SK-N-SH (cell line): ENCODE data around the gene M6PR. TPM values are rescaled to one million over a fixed set of nuclear protein-coding genes. Genes with fewer than 3 reads are reported as not detected.

Source experiments
- CTCF ChIA-PET: fragments of 300-600, 350-600 bp; formaldehyde crosslinking; extraction: SDS; loops from one replicate; lab custom pipeline; 2021; lab: Yijun Ruan, JAX
- POLR2A ChIA-PET: fragments of 350-600 bp; sonication (Branson Sonifier 250); formaldehyde crosslinking; extraction: SDS; loops from one replicate; lab custom pipeline; 2020; ENCODE audit warnings: antibody characterized with exemption, inconsistent platforms; lab: Yijun Ruan, JAX
- DNase-seq: peaks from one replicate; pipeline ENCODE4 v3.0.0; 2012
- H2AFZ ChIP-seq: fragments of 200-600 bp; sonication (generic); 2 replicates; pipeline ENCODE4 v1.8.1; 2016; ENCODE audit warnings: antibody characterized with exemption, mild to moderate bottlenecking, low read depth
- H3F3A ChIP-seq: fragments of 200-600 bp; sonication (generic); replicated peaks from 2 replicates; pipeline ENCODE3; 2016; ENCODE audit warnings: antibody characterized with exemption, mild to moderate bottlenecking; ENCODE audit not compliant: insufficient read depth
- H3K27ac ChIP-seq, 2 experiments: fragments of 200-500 bp in 1 of 2; fragments of 200-600 bp in 1 of 2; sonication (Bioruptor generic) in 1 of 2; sonication (generic), shearing (Covaris generic) in 1 of 2; 2 replicates each; pipeline versions ENCODE4 v1.5.1 to v1.6.1; 2014 to 2016; ENCODE audit warnings: low read depth in 2 of 2, inconsistent platforms in 1 of 2, low read length in 1 of 2, mild to moderate bottlenecking in 1 of 2, mixed read lengths in 1 of 2
- H3K27me3 ChIP-seq: fragments of 200-600 bp; sonication (generic), shearing (Covaris generic); 2 replicates; pipeline ENCODE4 v1.6.1; 2016; ENCODE audit warnings: mixed run types; ENCODE audit not compliant: insufficient read depth
- H3K36me3 ChIP-seq, 2 experiments: fragments of 200-500 bp in 1 of 2; fragments of 200-600 bp in 1 of 2; sonication (Bioruptor generic) in 1 of 2; sonication (generic) in 1 of 2; replicated peaks in 1 of 2; 2 replicates each; pipeline versions ENCODE3 to v1.5.1; 2014 to 2016; ENCODE audit warnings: low read length in 1 of 2, mild to moderate bottlenecking in 1 of 2; ENCODE audit not compliant: insufficient read depth in 2 of 2, control insufficient read depth in 1 of 2
- H3K4me1 ChIP-seq, 2 experiments: fragments of 200-500 bp in 1 of 2; fragments of 200-600 bp in 1 of 2; sonication (Bioruptor generic) in 1 of 2; sonication (generic), shearing (Covaris generic) in 1 of 2; 2 replicates each; pipeline versions ENCODE4 v1.5.1 to v1.6.1; 2014 to 2016; ENCODE audit warnings: low read depth in 1 of 2, low read length in 1 of 2, mixed run types in 1 of 2; ENCODE audit not compliant: insufficient read depth in 2 of 2, control insufficient read depth in 1 of 2
- H3K4me2 ChIP-seq: fragments of 200-600 bp; sonication (generic), shearing (Covaris generic); 2 replicates; pipeline ENCODE4 v1.6.1; 2017; ENCODE audit warnings: mixed run types
- H3K4me3 ChIP-seq, 2 experiments: fragments of 200-500 bp in 1 of 2; fragments of 200-600 bp in 1 of 2; sonication (Bioruptor generic) in 1 of 2; sonication (generic), shearing (Covaris generic) in 1 of 2; 2 replicates each; pipeline versions ENCODE4 v1.5.1 to v1.8.1; 2014 to 2016; ENCODE audit warnings: low read depth in 2 of 2, inconsistent platforms in 1 of 2, low read length in 1 of 2, mild to moderate bottlenecking in 1 of 2, mixed read lengths in 1 of 2, moderate library complexity in 1 of 2
- H3K79me2 ChIP-seq: fragments of 200-600 bp; sonication (generic); 2 replicates; pipeline ENCODE4 v1.8.1; 2017; ENCODE audit warnings: mild to moderate bottlenecking; ENCODE audit not compliant: insufficient read depth
- H3K9ac ChIP-seq: fragments of 200-600 bp; sonication (generic); 2 replicates; pipeline ENCODE4 v1.6.1; 2017; ENCODE audit warnings: mixed run types
- H3K9me2 ChIP-seq: fragments of 200-600 bp; sonication (generic); 2 replicates; pipeline ENCODE4 v1.6.1; 2017; ENCODE audit warnings: mixed run types
- H3K9me3 ChIP-seq: fragments of 200-600 bp; sonication (generic); 2 replicates; pipeline ENCODE4 v1.6.1; 2017; ENCODE audit warnings: mixed run types, mild to moderate bottlenecking, moderate library complexity
- H4K20me1 ChIP-seq: fragments of 200-600 bp; sonication (generic); 2 replicates; pipeline ENCODE4 v1.6.1; 2017; ENCODE audit warnings: mild to moderate bottlenecking, mixed run types; ENCODE audit not compliant: insufficient read depth
- CHD2 ChIP-seq: fragments of 150-350 bp; IDR thresholded peaks from 2 replicates; pipeline ENCODE4 v1.6.1; 2018; ENCODE audit warnings: low read length; ENCODE audit not compliant: partially characterized antibody
- CTCF ChIP-seq: fragments of 200-600 bp; sonication (generic); IDR thresholded peaks from 2 replicates; pipeline ENCODE4 v1.6.1; 2017; ENCODE audit warnings: antibody characterized with exemption, mild to moderate bottlenecking, moderate library complexity
- EZH2phosphoT487 ChIP-seq: fragments of 200-600 bp; sonication (generic); IDR thresholded peaks from 2 replicates; pipeline ENCODE4 v1.6.1; 2017; ENCODE audit warnings: low read depth, mixed run types, mild to moderate bottlenecking, antibody characterized with exemption, moderate library complexity, borderline replicate concordance
- FOSL2 ChIP-seq: IDR thresholded peaks from 2 replicates; pipeline ENCODE4 v1.4.0; 2012; ENCODE audit warnings: low read depth, mild to moderate bottlenecking, moderate library complexity, borderline replicate concordance
- GATA2 ChIP-seq: sonication (generic); formaldehyde crosslinking; IDR thresholded peaks from 2 replicates; pipeline ENCODE4 v1.5.0; 2020; ENCODE audit warnings: mild to moderate bottlenecking, missing genetic modification reagents
- IRF3 ChIP-seq: fragments of 150-350 bp; IDR thresholded peaks from 2 replicates; pipeline ENCODE4 v1.6.1; 2016; ENCODE audit warnings: mild to moderate bottlenecking, low read depth, low read length
- MAX ChIP-seq: IDR thresholded peaks from 2 replicates; pipeline ENCODE4 v1.4.0; 2012; ENCODE audit warnings: low read depth
- MXI1 ChIP-seq: IDR thresholded peaks from 2 replicates; pipeline ENCODE4 v1.6.1; 2012; ENCODE audit warnings: mild to moderate bottlenecking, low read depth, low read length, improper control_type of control experiment
- PBX3 ChIP-seq: IDR thresholded peaks from 2 replicates; pipeline ENCODE4; 2012
- POLR2AphosphoS5 ChIP-seq: IDR thresholded peaks from 2 replicates; pipeline ENCODE4 v1.6.1; 2012; ENCODE audit warnings: low read depth, low read length
- REST ChIP-seq: IDR thresholded peaks from 2 replicates; pipeline ENCODE4 v1.6.1; 2012; ENCODE audit warnings: mild to moderate bottlenecking, low read depth, low read length, moderate library complexity
- SIN3A ChIP-seq: IDR thresholded peaks from 2 replicates; pipeline ENCODE4 v1.6.1; 2012; ENCODE audit warnings: low read depth, mild to moderate bottlenecking, low read length, moderate library complexity, borderline replicate concordance
- TCF12 ChIP-seq: IDR thresholded peaks from 2 replicates; pipeline ENCODE4 v1.4.0; 2012
- USF1 ChIP-seq: IDR thresholded peaks from 2 replicates; pipeline ENCODE4 v1.4.0; 2012; ENCODE audit warnings: low read depth, borderline replicate concordance
- USF2 ChIP-seq: fragments of 150-350 bp; IDR thresholded peaks from 2 replicates; pipeline ENCODE4 v1.6.1; 2017; ENCODE audit warnings: antibody characterized with exemption, low read length, low read depth, borderline replicate concordance
- YY1 ChIP-seq: IDR thresholded peaks from 2 replicates; pipeline ENCODE4 v1.4.0; 2012; ENCODE audit warnings: low read depth, mild to moderate bottlenecking
- WGBS: methylation state at CpG from one replicate; pipeline ENCODE4 v1.1.6; 2017; ENCODE audit warnings: low lambda C conversion rate; 5-methylcytosine and 5-hydroxymethylcytosine counted together
- polyA plus RNA-seq, 3 experiments: library from polyadenylated mRNA; depleted of rRNA; stranded (reverse); fragments of >200 nt; gene quantifications; 2 replicates each; pipeline ENCODE4 v1.2.3, GENCODE V29; 2012

Gene M6PR
- polyA plus RNA-seq, 1 of the 3 experiments (the other 2 are of a cell fraction): 132 TPM

- H3K36me3 ChIP-seq: peaks cover 45 to 47% of the 10 kb centered on the region in 2 experiments
- peaks cover 7% of the 10 kb centered on the region for H3F3A ChIP-seq
- TF ChIP-seq SIN3A: no peak
- TF ChIP-seq TCF12: no peak
- TF ChIP-seq EZH2phosphoT487: no peak
- TF ChIP-seq IRF3: no peak
- TF ChIP-seq REST: no peak
- TF ChIP-seq CHD2: no peak
- no peak for TF ChIP-seq POLR2AphosphoS5
- no peak for TF ChIP-seq MAX
- no peak for TF ChIP-seq YY1
- H3K9me2 ChIP-seq: no peaks in the 10 kb centered on the region
- H3K4me3 ChIP-seq: no peak overlapping the region
- H4K20me1 ChIP-seq: peaks cover 23% of the 10 kb centered on the region; the same call in 1 of the 2 replicates
- H3K27me3 ChIP-seq: no peaks in the 10 kb centered on the region
- H3K9me3 ChIP-seq: no peaks in the 10 kb centered on the region
- DNase-seq: no peak
- ChIA-PET CTCF (interaction anchor here (1.4 to 2.6 kb wide), 4 partner anchors 26 to 265 kb away, joined by 3 to 12 read pairs (median 5); no protein-coding TSS in a partner anchor), POLR2A (no interaction called here)
- 86% methylated on average over 1 of the region's 1 CpG for WGBS
- peaks cover 48% of the 10 kb centered on the region for H3K79me2 ChIP-seq
- H3K9ac ChIP-seq: no peak overlapping the region
- peaks cover 0 to 11% of the 10 kb centered on the region in 2 experiments; a peak in 3 of 4 replicates for H3K4me1 ChIP-seq
- H3K27ac ChIP-seq: no peak overlapping the region
- H2AFZ ChIP-seq: no peak overlapping the region
- no peak overlapping the region; the same call in 1 of the 2 replicates for H3K4me2 ChIP-seq
These were observed 2.7 kb downstream of the M6PR start for GRCh38 chr12:8946733-8947132.

- Histone ChIP-seq H3K4me1 (peaks cover 0 to 11% of the 10 kb centered on the region in 2 experiments; a peak in 3 of 4 replicates), H3K9ac (no peak overlapping the region), H3K9me2 (no peaks in the 10 kb centered on the region), H3K36me3 (peaks cover 49 to 52% of the 10 kb centered on the region in 2 experiments), H3K9me3 (no peaks in the 10 kb centered on the region), H3K27me3 (no peaks in the 10 kb centered on the region), H2AFZ (no peak overlapping the region), H3K4me3 (no peak overlapping the region), H3K79me2 (peaks cover 40% of the 10 kb centered on the region), H3K27ac (no peak overlapping the region), H4K20me1 (peaks cover 23% of the 10 kb centered on the region; the same call in 1 of the 2 replicates), H3F3A (peaks cover 7% of the 10 kb centered on the region), H3K4me2 (no peak overlapping the region)
- ChIA-PET CTCF (interaction anchor here (0.8 to 1.6 kb wide), 2 partner anchors 106 to 263 kb away, joined by 3 to 4 read pairs; no protein-coding TSS in a partner anchor), POLR2A (no interaction called here)
- no peak for DNase-seq
- 91% methylated on average over 10 of the region's 10 CpGs for WGBS
- TF ChIP-seq PBX3: no peak
- no peak for TF ChIP-seq USF1
- TF ChIP-seq EZH2phosphoT487: no peak
- TF ChIP-seq CTCF: no peak
- no peak for TF ChIP-seq GATA2 (CRISPR knock-in tag)
- TF ChIP-seq POLR2AphosphoS5: no peak
- TF ChIP-seq MXI1: no peak
- no peak for TF ChIP-seq FOSL2
- TF ChIP-seq USF2: no peak
These were observed 5.8 kb downstream of the M6PR start for GRCh38 chr12:8943565-8944186.
